Stimulated activated CD4-positive, alpha-beta T cell treated with anti-CD3 and anti-CD28 coated beads, Interleukin-15, amount 100 ng/mL, for 24 hours (primary cell): ENCODE measurements around the gene TMEM125.

Experiments used
- DNase-seq: peaks from one replicate; pipeline ENCODE4 v3.0.0-alpha.2; 2020

Gene TMEM125

DNA sequence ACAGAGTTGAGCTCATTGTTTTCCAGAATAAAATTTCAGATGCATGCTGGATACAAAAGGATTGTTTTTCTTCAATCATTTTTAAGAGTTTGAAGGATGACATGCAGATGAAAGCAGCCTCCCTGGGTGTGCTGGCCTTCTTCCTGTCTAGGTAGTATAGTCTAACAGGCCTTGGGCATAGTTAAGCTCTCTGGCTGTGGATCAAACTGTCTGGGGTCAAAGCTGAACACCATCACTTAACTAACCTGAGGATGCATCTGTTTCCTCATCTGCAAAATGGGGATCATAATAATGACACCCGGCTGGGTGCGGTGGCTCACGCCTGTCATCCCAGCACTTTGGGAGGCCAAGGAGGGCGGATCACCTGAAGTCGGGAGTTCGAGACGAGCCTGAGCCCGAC, 25.0 kb downstream of the TMEM125 start:
- no peak for DNase-seq

- DNase-seq, result no peak
These were observed 26.4 kb downstream of the TMEM125 start for GRCh38 chr1:43296207-43296606.

DNA sequence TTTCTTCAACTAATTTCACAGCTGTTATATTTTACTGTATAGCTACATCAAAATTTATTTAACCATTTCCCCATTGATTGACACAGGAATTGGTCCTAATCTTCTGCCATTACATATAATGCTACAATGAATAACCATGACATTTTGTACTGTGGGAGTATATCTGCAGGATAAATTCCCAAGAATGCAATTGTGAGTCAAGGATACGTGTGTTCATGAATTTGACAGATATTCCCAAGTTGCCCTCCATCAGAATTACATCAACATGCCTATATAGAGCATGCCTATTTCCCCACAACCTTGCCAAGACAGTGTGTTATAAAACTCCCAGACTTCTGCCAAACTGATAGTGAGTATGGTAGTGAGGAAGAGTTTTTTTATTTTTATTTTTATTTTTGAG, 28.3 kb downstream of the TMEM125 start:
- DNase-seq, result no peak

- no peak for DNase-seq
These were observed 29.3 kb downstream of the TMEM125 start for GRCh38 chr1:43299101-43299500.

GRCh38 chr1:43300378-43301094, 30.8 kb downstream of the TMEM125 start, which contains the start of gene TIE1:
TSS of gene TIE1 (plus strand) at chr1:43300982. CDS start at chr1:43301072, 90 bp downstream.
- no peak for DNase-seq

GRCh38 chr1:43302201-43302600, 32.4 kb downstream of the TMEM125 start:
- no peak for DNase-seq

- DNase-seq, result no peak
These were observed 33.1 kb downstream of the TMEM125 start for GRCh38 chr1:43302721-43303470.

DNA sequence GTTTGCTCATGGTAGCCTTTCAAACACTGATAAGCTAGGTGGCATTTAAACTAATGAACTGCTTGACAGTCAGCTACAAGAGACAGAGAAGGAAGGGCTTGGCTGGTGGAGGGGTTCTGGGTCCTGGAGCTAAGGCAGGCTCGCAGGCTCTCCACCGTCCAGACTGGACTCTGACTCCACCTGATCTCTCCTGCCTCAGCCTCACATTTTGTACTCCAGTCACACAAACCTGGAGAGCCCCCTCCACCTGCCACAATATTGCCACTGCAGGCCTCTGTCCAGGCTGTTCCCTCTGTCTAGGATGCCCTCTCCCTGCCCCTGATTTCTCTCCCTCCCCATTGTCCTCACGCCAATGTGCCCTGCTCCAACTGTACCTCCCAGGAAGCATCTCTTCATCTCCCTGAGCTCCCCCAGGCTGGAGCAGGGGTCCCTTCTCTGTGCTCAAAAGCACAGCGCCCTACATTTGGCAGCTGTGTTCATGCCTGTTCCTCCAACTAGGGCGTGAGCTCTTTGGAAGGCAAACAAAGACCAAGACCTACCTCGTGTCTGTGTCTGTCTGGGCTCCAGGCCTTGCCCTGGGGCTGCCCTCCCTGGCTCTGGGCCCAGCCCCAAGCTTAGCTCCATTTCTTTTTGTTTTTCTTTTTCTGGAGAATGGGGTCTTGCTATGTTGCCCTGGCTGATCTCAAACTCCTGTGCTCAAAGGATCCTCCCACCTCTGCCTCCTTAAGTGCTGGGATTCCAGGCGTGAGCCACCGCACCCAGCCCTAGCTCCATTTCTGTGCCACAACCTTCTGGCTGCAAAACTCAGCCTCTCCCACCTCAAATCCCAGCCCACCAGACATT, 33.9 kb downstream of the TMEM125 start:
- no peak for DNase-seq

DNA sequence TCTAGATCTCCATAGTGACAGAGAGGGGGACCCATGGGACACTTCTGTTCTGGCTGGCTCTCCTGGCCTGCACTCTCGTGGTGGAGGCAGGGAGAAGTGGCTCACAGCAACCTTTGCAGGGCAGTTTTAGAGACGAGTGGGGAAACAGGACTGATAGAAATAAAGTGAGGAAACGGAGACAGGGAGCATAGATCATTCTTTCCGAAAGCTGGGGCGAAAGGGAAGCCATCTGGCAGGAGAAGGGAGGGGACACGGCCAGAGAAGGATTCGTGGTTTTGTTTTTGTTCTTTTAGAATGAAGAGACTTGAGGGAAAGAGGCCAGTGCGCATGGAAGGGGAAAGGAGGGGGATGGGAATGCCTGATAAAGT, 34.5 kb downstream of the TMEM125 start:
- DNase-seq, result no peak

DNA sequence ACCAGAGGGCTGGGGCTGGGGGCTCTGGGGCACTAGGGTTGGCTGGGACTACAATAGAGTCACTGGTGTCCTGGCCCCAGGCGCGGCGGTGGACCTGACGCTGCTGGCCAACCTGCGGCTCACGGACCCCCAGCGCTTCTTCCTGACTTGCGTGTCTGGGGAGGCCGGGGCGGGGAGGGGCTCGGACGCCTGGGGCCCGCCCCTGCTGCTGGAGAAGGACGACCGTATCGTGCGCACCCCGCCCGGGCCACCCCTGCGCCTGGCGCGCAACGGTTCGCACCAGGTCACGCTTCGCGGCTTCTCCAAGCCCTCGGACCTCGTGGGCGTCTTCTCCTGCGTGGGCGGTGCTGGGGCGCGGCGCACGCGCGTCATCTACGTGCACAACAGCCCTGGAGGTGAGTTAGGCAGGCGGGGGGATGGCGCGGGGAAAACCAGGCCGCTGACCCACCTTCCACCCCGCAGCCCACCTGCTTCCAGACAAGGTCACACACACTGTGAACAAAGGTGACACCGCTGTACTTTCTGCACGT, 35.1 kb downstream of the TMEM125 start:
- DNase-seq, result no peak

DNA sequence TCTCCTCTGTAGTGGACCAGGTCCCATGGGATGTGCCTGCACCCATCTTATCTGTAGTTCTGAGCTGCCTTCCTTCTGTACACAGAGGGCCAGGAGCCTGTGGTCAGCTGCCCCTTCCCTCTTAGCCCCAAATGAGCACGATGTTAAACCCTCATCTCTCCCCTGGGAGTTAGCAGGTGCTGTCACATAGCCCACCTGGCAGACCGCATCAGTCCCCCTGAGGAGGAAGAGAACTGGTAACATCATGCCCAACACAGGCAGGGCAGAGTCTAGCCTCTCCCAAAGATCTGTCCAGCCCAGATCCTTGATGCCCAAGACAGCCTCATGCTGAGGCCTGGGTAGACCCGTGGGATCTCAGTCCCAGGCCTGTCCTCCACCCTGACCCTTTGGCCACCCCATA, 35.7 kb downstream of the TMEM125 start:
- no peak for DNase-seq

GRCh38 chr1:43305926-43306687, 36.3 kb downstream of the TMEM125 start:
- no peak for DNase-seq

DNA sequence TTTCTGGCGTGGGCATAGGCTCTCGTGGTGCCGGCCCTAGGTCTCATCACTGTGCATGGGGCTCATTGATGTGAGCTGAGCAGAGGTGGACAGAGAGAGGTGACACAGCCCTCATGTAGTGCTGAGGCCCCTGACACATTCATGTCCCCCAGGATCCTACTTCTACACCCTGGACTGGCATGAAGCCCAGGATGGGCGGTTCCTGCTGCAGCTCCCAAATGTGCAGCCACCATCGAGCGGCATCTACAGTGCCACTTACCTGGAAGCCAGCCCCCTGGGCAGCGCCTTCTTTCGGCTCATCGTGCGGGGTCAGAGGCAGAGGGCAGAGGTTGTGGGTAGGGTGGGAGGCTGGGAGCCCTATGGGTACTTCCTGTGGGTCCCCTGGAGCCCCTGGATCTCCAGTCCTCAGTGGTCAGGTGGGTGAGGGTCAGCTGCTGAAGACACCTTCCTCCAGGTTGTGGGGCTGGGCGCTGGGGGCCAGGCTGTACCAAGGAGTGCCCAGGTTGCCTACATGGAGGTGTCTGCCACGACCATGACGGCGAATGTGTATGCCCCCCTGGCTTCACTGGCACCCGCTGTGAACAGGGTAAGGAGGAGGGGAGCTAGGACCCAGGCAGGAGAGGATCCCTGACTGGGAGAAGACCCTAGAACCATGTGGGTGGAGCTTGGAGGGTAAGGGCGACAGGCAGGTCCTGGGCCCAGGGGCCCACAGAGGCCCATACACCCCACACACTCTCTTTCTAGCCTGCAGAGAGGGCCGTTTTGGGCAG, 37.1 kb downstream of the TMEM125 start:
- no peak for DNase-seq

- no peak for DNase-seq
These were observed 37.8 kb downstream of the TMEM125 start for GRCh38 chr1:43307458-43308158.

- DNase-seq, result no peak
These were observed 39.0 kb downstream of the TMEM125 start for GRCh38 chr1:43308635-43309404.

DNA sequence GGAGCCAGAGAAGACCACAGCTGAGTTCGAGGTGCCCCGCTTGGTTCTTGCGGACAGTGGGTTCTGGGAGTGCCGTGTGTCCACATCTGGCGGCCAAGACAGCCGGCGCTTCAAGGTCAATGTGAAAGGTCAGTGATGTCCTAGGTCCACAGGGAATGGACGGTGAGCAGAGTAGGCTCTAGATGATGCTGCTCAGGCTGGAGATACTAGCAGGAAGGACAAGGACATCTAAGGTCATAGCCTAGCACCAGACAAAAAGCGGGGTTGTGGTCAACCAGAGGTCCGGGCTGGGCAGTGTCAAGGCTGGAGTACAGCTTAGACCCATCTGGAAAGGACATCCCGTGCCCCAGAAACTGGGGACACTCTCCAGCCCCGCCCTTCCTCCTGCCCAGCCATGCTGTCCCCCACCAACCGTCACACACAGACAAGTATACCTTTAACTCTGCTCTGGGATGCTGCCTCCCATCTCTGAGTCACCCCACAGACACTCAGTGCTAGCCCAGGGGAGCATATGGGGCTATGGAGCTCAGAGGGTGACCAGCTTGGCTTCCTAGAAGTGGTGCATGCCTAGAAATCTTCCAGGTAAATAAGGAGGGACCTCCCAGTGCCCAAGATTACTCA, 39.7 kb downstream of the TMEM125 start:
- DNase-seq, result no peak

- DNase-seq, result no peak
These were observed 41.7 kb downstream of the TMEM125 start for GRCh38 chr1:43311521-43311920.

DNA sequence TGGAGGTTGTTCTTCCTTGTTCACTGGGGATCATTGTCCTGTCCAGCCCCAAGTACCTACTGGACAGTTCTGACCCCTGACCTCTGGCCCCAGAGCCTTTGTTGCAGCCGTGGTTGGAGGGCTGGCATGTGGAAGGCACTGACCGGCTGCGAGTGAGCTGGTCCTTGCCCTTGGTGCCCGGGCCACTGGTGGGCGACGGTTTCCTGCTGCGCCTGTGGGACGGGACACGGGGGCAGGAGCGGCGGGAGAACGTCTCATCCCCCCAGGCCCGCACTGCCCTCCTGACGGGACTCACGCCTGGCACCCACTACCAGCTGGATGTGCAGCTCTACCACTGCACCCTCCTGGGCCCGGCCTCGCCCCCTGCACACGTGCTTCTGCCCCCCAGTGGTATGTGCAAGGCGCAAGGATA, 42.4 kb downstream of the TMEM125 start:
- DNase-seq, result no peak

GRCh38 chr1:43312663-43313515, 43.1 kb downstream of the TMEM125 start:
- no peak for DNase-seq
